ENCODE measurements around the gene ANO1. TPM values are rescaled to one million over a fixed set of nuclear protein-coding genes. Genes with fewer than 3 reads are reported as not detected.

ANO1 gene
- total RNA-seq, 6 experiments from 2014 or later = not detected

GRCh38 chr11:70055444-70055843 is 22.7 kb upstream of the ANO1 start:
- no peak overlapping the region for H3K4me3 Mint-ChIP-seq
- no peak for TF ChIP-seq CTCF (IDR thresholded peaks at IDR 0.05)
- no peaks in the 10 kb centered on the region for H3K4me1 Mint-ChIP-seq (ENCODE audit: low read depth)
- H3K36me3 Mint-ChIP-seq (ENCODE audit: low read depth) = peaks cover 19% of the 10 kb centered on the region
- H3K27me3 Mint-ChIP-seq (ENCODE audit: insufficient read depth) = peaks cover 24% of the 10 kb centered on the region
- H3K9me3 Mint-ChIP-seq = peaks cover 20% of the 10 kb centered on the region
- no peak for DNase-seq
- H3K27ac Mint-ChIP-seq = no peak overlapping the region

GRCh38 chr11:70057080-70057479 is 21.0 kb upstream of the ANO1 start:
- Mint-ChIP-seq H3K4me1 (ENCODE audit: low read depth) (no peaks in the 10 kb centered on the region), H3K27ac (no peak overlapping the region), H3K9me3 (peaks cover 20% of the 10 kb centered on the region), H3K4me3 (no peak overlapping the region), H3K36me3 (ENCODE audit: low read depth) (peaks cover 19% of the 10 kb centered on the region), H3K27me3 (ENCODE audit: insufficient read depth) (peaks cover 21% of the 10 kb centered on the region)
- no peak for DNase-seq
- TF ChIP-seq CTCF (IDR thresholded peaks at IDR 0.05) = no peak

GRCh38 chr11:70059971-70060370 is 18.1 kb upstream of the ANO1 start:
- Mint-ChIP-seq H3K36me3 (ENCODE audit: low read depth) (peaks cover 19% of the 10 kb centered on the region), H3K27me3 (ENCODE audit: insufficient read depth) (peaks cover 35% of the 10 kb centered on the region), H3K4me1 (ENCODE audit: low read depth) (no peaks in the 10 kb centered on the region), H3K4me3 (no peak overlapping the region), H3K27ac (no peak overlapping the region), H3K9me3 (peaks cover 20% of the 10 kb centered on the region)
- no peak for DNase-seq
- TF ChIP-seq CTCF (IDR thresholded peaks at IDR 0.05) = no peak

- TF ChIP-seq CTCF (IDR thresholded peaks at IDR 0.05) = no peak
- Mint-ChIP-seq H3K36me3 (ENCODE audit: low read depth) (peaks cover 19% of the 10 kb centered on the region), H3K4me1 (ENCODE audit: low read depth) (no peaks in the 10 kb centered on the region), H3K9me3 (peaks cover 20% of the 10 kb centered on the region), H3K27ac (no peak overlapping the region), H3K4me3 (no peak overlapping the region), H3K27me3 (ENCODE audit: insufficient read depth) (peaks cover 41% of the 10 kb centered on the region)
- no peak for DNase-seq
Observed at GRCh38 chr11:70060611-70061293, 17.4 kb upstream of the ANO1 start.

- no peak for TF ChIP-seq CTCF (IDR thresholded peaks at IDR 0.05)
- DNase-seq = no peak
- Mint-ChIP-seq H3K36me3 (ENCODE audit: low read depth) (peaks cover 18% of the 10 kb centered on the region), H3K4me3 (no peak overlapping the region), H3K27me3 (ENCODE audit: insufficient read depth) (peaks cover 49% of the 10 kb centered on the region), H3K4me1 (ENCODE audit: low read depth) (no peaks in the 10 kb centered on the region), H3K27ac (no peak overlapping the region), H3K9me3 (peaks cover 18% of the 10 kb centered on the region)
Observed at GRCh38 chr11:70061734-70062133, 16.4 kb upstream of the ANO1 start.

All from HFFc6 (cell line).